ENCODE results near the gene SOHLH1. TPM values are rescaled to one million over a fixed set of nuclear protein-coding genes. Genes with fewer than 3 reads are reported as not detected.

SOHLH1 gene
- total RNA-seq, 3 donors from 2014 or later: not detected

GRCh38 chr9:135690836-135691570 is 8.3 kb downstream of the SOHLH1 start:
- intact Hi-C loops (cut with DNase I; ENCODE audit: low total_unique reads): loop anchor here (5.0 kb wide), 1 partner anchor 634 kb away; no protein-coding TSS in a partner anchor
- H3K4me1 ChIP-seq: no peaks in the 10 kb centered on the region
- no peaks in the 10 kb centered on the region for H3K36me3 ChIP-seq
- DNase-seq (ENCODE audit: low spot score in 2 of 2): no peak
- peaks cover 0 to 51% of the 10 kb centered on the region in 2 donors for H3K27me3 ChIP-seq
- no peaks in the 10 kb centered on the region for H3K9me3 ChIP-seq
- no peak overlapping the region for H3K4me3 ChIP-seq
- no peak overlapping the region for H3K27ac ChIP-seq
- no peak for TF ChIP-seq POLR2AphosphoS5 (IDR thresholded peaks at IDR 0.05)
- no peak for TF ChIP-seq POLR2A (IDR thresholded peaks at IDR 0.05)
- TF ChIP-seq CTCF (IDR thresholded peaks at IDR 0.05): no peak

- TF ChIP-seq POLR2A (IDR thresholded peaks at IDR 0.05): no peak
- TF ChIP-seq POLR2AphosphoS5 (IDR thresholded peaks at IDR 0.05): no peak
- no peak for TF ChIP-seq CTCF (IDR thresholded peaks at IDR 0.05)
- intact Hi-C loops (cut with DNase I; ENCODE audit: low total_unique reads): no loop called here
- H3K36me3 ChIP-seq: no peaks in the 10 kb centered on the region
- H3K9me3 ChIP-seq: no peaks in the 10 kb centered on the region
- peaks cover 0 to 67% of the 10 kb centered on the region in 2 donors for H3K27me3 ChIP-seq
- no peaks in the 10 kb centered on the region for H3K4me1 ChIP-seq
- no peak for DNase-seq (ENCODE audit: low spot score in 2 of 2)
- H3K4me3 ChIP-seq: no peak overlapping the region
- no peak overlapping the region for H3K27ac ChIP-seq
Observed at GRCh38 chr9:135689011-135689410, 10.3 kb downstream of the SOHLH1 start.

GRCh38 chr9:135687216-135687615 is 12.1 kb downstream of the SOHLH1 start:
- no peak for DNase-seq (ENCODE audit: low spot score in 2 of 2)
- intact Hi-C loops (cut with DNase I; ENCODE audit: low total_unique reads): no loop called here
- TF ChIP-seq POLR2A (IDR thresholded peaks at IDR 0.05) (no peak), CTCF (IDR thresholded peaks at IDR 0.05) (no peak), POLR2AphosphoS5 (IDR thresholded peaks at IDR 0.05) (no peak)
- Histone ChIP-seq H3K27ac (no peak overlapping the region), H3K4me1 (no peaks in the 10 kb centered on the region), H3K27me3 (peaks cover 3 to 63% of the 10 kb centered on the region in 2 donors), H3K9me3 (no peaks in the 10 kb centered on the region), H3K4me3 (no peak overlapping the region), H3K36me3 (no peaks in the 10 kb centered on the region)

- intact Hi-C loops (cut with DNase I; ENCODE audit: low total_unique reads): no loop called here
- H3K9me3 ChIP-seq: no peaks in the 10 kb centered on the region
Observed at GRCh38 chr9:135684691-135685090, 14.6 kb downstream of the SOHLH1 start.

More at GRCh38 chr9:135684691-135685090, 14.6 kb downstream of the SOHLH1 start:
- TF ChIP-seq POLR2AphosphoS5 (IDR thresholded peaks at IDR 0.05) (no peak), POLR2A (IDR thresholded peaks at IDR 0.05) (no peak), CTCF (IDR thresholded peaks at IDR 0.05) (no peak)
- no peak for DNase-seq (ENCODE audit: low spot score in 2 of 2)
- Histone ChIP-seq H3K27ac (no peak overlapping the region), H3K27me3 (peaks cover 3 to 64% of the 10 kb centered on the region in 2 donors), H3K4me1 (no peaks in the 10 kb centered on the region), H3K4me3 (no peak overlapping the region), H3K36me3 (no peaks in the 10 kb centered on the region)
